NCI-H82 treated with DMSO at 0.1 percent for 48 hours (cell line): ENCODE measurements around the gene NELFB.
A peak's percentile ranks its signal among the peaks of the same experiment; 100 is the strongest.

Source experiments
- DNase-seq: peaks from one replicate; lab custom pipeline; 2025; ENCODE audit not compliant: unreplicated experiment; lab: John Stamatoyannopoulos, UW

The NELFB gene

GRCh38 chr9:137280474-137281344 lies 25.6 kb downstream of the NELFB start:
- DNase-seq: no peak

GRCh38 chr9:137281345-137282116 lies 26.4 kb downstream of the NELFB start:
- DNase-seq: no peak

GRCh38 chr9:137286975-137287383 lies 31.9 kb downstream of the NELFB start:
- peak; percentile 13 for DNase-seq

GRCh38 chr9:137293094-137293481 lies 38.0 kb downstream of the NELFB start:
- DNase-seq: no peak

- no peak for DNase-seq
These were observed 38.5 kb downstream of the NELFB start for GRCh38 chr9:137293482-137294090.

- DNase-seq: no peak
These were observed 39.1 kb downstream of the NELFB start for GRCh38 chr9:137294091-137294680.

- DNase-seq: no peak
These were observed 39.6 kb downstream of the NELFB start for GRCh38 chr9:137294681-137295237.

- no peak for DNase-seq
These were observed 40.2 kb downstream of the NELFB start for GRCh38 chr9:137295238-137295811.

GRCh38 chr9:137295849-137296669 lies 40.9 kb downstream of the NELFB start:
- no peak for DNase-seq

- no peak for DNase-seq
These were observed 41.8 kb downstream of the NELFB start for GRCh38 chr9:137296670-137297664.

GRCh38 chr9:137297966-137298365 lies 42.8 kb downstream of the NELFB start:
- no peak for DNase-seq

- no peak for DNase-seq
These were observed 43.5 kb downstream of the NELFB start for GRCh38 chr9:137298401-137299202.

- DNase-seq: no peak
These were observed 44.1 kb downstream of the NELFB start for GRCh38 chr9:137299203-137299565.

- no peak for DNase-seq
These were observed 44.8 kb downstream of the NELFB start for GRCh38 chr9:137299938-137300337.

- no peak for DNase-seq
These were observed 45.5 kb downstream of the NELFB start for GRCh38 chr9:137300567-137301080.

GRCh38 chr9:137301081-137301947 lies 46.2 kb downstream of the NELFB start:
- no peak for DNase-seq

GRCh38 chr9:137302118-137302448 lies 47.0 kb downstream of the NELFB start, which contains the start of gene NRARP:
Gene NRARP (minus strand): TSS chr9:137302271. CDS start chr9:137301928, 343 bp downstream.
- peak; percentile 37 for DNase-seq
